Stomach (tissue), 4 donors: ENCODE results near the gene DDIAS.

ENCODE experiments used
- CTCF ChIP-seq, 7 experiments: fragments of 450-650 bp in 4 of 7; fragments of 200-600 bp in 3 of 7; sonication (generic) in 3 of 7; IDR thresholded peaks; one replicate each; pipeline ENCODE4 v1.5.1; 2016 to 2019; ENCODE audit warnings: antibody characterized with exemption in 7 of 7, control low read depth in 2 of 7, mild to moderate bottlenecking in 1 of 7
- EP300 ChIP-seq: sonication (generic); formaldehyde crosslinking; IDR thresholded peaks from one replicate; pipeline ENCODE4 v1.6.1; 2017; ENCODE audit warnings: antibody characterized with exemption
- POLR2A ChIP-seq, 4 donors: fragments of 450-650 bp; IDR thresholded peaks; one replicate each; pipeline ENCODE4 v1.6.1; 2016; ENCODE audit warnings: antibody characterized with exemption in 4 of 4, control low read depth in 2 of 4, mild to moderate bottlenecking in 1 of 4, moderate library complexity in 1 of 4
- POLR2AphosphoS5 ChIP-seq, 3 donors: sonication (generic); formaldehyde crosslinking; IDR thresholded peaks; one replicate each; pipeline ENCODE4 v1.6.1; 2016; ENCODE audit warnings: antibody characterized with exemption in 3 of 3

GRCh38 chr11:82867495-82868082, 33.9 kb upstream of the DDIAS start:
- TF ChIP-seq CTCF (IDR thresholded peaks at IDR 0.05): peak in 5 of 7 experiments; percentile 50 to 76 (median 65)
- no peak for TF ChIP-seq POLR2A (IDR thresholded peaks at IDR 0.05)
- no peak for TF ChIP-seq POLR2AphosphoS5 (IDR thresholded peaks at IDR 0.05)
- TF ChIP-seq EP300: no peak
